Keratinocyte (primary cell): ENCODE measurements around the gene MRPL10. TPM values are rescaled to one million over a fixed set of nuclear protein-coding genes. Genes with fewer than 3 reads are reported as not detected.

Source experiments
- DNase-seq: peaks from one replicate; pipeline ENCODE4 v3.0.0-alpha.2; 2011; ENCODE audit warnings: low read depth, missing footprints, low spot score
- FAIRE-seq: peaks from 2 replicates; lab custom pipeline; 2011; peaks lifted over from hg19 to GRCh38; lab: Jason Lieb, UNC
- H2AFZ ChIP-seq: 2 replicates; pipeline ENCODE4 v1.6.0; 2012; ENCODE audit warnings: low read length, control low read depth, inconsistent platforms; ENCODE audit not compliant: control insufficient read depth
- H3K27ac ChIP-seq: 2 replicates; pipeline ENCODE4 v1.5.1; 2011; ENCODE audit warnings: low read length; ENCODE audit not compliant: control insufficient read depth, insufficient read depth
- H3K27me3 ChIP-seq: 3 replicates; pipeline ENCODE4 v1.6.0; 2011; ENCODE audit warnings: low read length; ENCODE audit not compliant: control insufficient read depth, insufficient read depth; ENCODE audit errors: extremely low read depth
- H3K36me3 ChIP-seq, 2 experiments: 2 replicates in 1 of 2; 3 replicates in 1 of 2; pipeline ENCODE4 v1.5.1; 2011; ENCODE audit warnings: low read length in 2 of 2, mild to moderate bottlenecking in 1 of 2; ENCODE audit not compliant: control insufficient read depth in 2 of 2, insufficient read depth in 2 of 2; ENCODE audit errors: extremely low read depth in 1 of 2
- H3K4me1 ChIP-seq: 3 replicates; pipeline ENCODE4 v1.5.1; 2011; ENCODE audit warnings: low read length; ENCODE audit not compliant: control insufficient read depth, insufficient read depth; ENCODE audit errors: extremely low read depth
- H3K4me2 ChIP-seq: 3 replicates; pipeline ENCODE4 v1.6.0; 2011; ENCODE audit warnings: low read depth, low read length; ENCODE audit not compliant: control insufficient read depth, insufficient read depth; ENCODE audit errors: extremely low read depth
- H3K4me3 ChIP-seq, 3 experiments: fragments of 200-600 bp in 1 of 3; sonication (generic) in 1 of 3; 2 replicates in 2 of 3; 3 replicates in 1 of 3; pipeline ENCODE4 v1.5.1; 2011 to 2016; ENCODE audit warnings: low read length in 3 of 3, mild to moderate bottlenecking in 3 of 3, control low read depth in 2 of 3, inconsistent platforms in 1 of 3, low read depth in 1 of 3, mixed read lengths in 1 of 3, mixed run types in 1 of 3, moderate library complexity in 1 of 3; ENCODE audit not compliant: control insufficient read depth in 2 of 3, insufficient read depth in 2 of 3; ENCODE audit errors: extremely low read depth in 1 of 3
- H3K79me2 ChIP-seq: 2 replicates; pipeline ENCODE4 v1.6.0; 2012; ENCODE audit warnings: low read length; ENCODE audit not compliant: control insufficient read depth, insufficient read depth
- H3K9ac ChIP-seq: 3 replicates; pipeline ENCODE4 v1.6.0; 2011; ENCODE audit warnings: low read length; ENCODE audit not compliant: control insufficient read depth, insufficient read depth; ENCODE audit errors: extremely low read depth
- H3K9me1 ChIP-seq: 3 replicates; pipeline ENCODE4 v1.6.0; 2011; ENCODE audit warnings: low read length; ENCODE audit not compliant: control insufficient read depth, insufficient read depth; ENCODE audit errors: extremely low read depth
- H3K9me3 ChIP-seq: 2 replicates; pipeline ENCODE4 v1.5.1; 2012; ENCODE audit warnings: low read depth, low read length; ENCODE audit not compliant: control insufficient read depth
- H4K20me1 ChIP-seq: 3 replicates; pipeline ENCODE4 v1.6.0; 2011; ENCODE audit warnings: low read length; ENCODE audit not compliant: control insufficient read depth, insufficient read depth; ENCODE audit errors: extremely low read depth
- EZH2 ChIP-seq: IDR thresholded peaks from one replicate; pipeline ENCODE4 v1.6.1; 2012; ENCODE audit warnings: inconsistent platforms, mild to moderate bottlenecking, low read length, moderate library complexity
- dilution Hi-C: fragments of 300-500 bp; cut with MboI; formaldehyde crosslinking; loops from one replicate; pipeline ENCODE4 v1.7.0; 2020; ENCODE audit warnings: low sequenced_read_pairs; ENCODE audit not compliant: extremely low pct_ligation_motif_present
- polyA plus RNA-seq, 5 experiments: library from polyadenylated mRNA; depleted of rRNA in 3 of 5; stranded (reverse) in 3 of 5; stranded (forward) in 1 of 5; unstranded in 1 of 5; fragments of >200 nt; gene quantifications; 1 replicate in 1 of 5; 2 replicates in 3 of 5; 3 replicates in 1 of 5; pipeline versions ENCODE4 v1.2.1 to v1.2.3, GENCODE V29; 2011 to 2012; ENCODE audit warnings: missing spikeins in 2 of 5, low read depth in 1 of 5, low replicate concordance in 1 of 5
- TF ChIP-seq, protein P1 (sequence below), 3 experiments: IDR thresholded peaks in 1 of 3; conservative IDR thresholded peaks in 1 of 3; optimal IDR thresholded peaks in 1 of 3; 2 replicates in 2 of 3; 3 replicates in 1 of 3; pipeline versions ENCODE3 to v1.5.1; 2011; ENCODE audit warnings: low read length in 3 of 3, mild to moderate bottlenecking in 3 of 3, moderate library complexity in 2 of 3, control low read depth in 1 of 3, inconsistent platforms in 1 of 3; ENCODE audit not compliant: insufficient read depth in 2 of 3; ENCODE audit errors: extremely low read depth in 1 of 3

MRPL10 gene
- polyA plus RNA-seq, 1 donor (not counting 4 experiments of a cell fraction or from before 2014, with no cell fraction given): 42.4 TPM

DNA sequence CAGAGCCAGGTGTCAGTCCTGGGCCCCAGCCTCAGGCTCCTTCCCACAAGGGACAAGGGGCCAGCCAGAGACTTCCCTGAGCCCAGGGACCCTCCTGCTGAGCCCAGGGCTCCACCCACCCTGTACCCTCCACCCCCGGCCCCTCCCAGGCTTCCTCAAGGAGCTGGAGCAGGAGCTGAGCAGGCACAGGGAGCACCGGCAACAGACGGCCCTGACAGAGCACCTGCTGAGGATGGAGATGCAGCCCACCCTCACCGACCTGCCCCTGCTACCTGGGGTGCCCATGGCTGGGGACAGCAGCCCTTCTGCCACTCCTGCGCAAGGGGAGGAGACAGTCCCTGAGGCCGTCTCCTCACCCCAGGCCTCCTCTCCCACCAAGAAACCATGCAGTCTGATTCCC is 5.3 kb upstream of the MRPL10 start:
- Histone ChIP-seq H3K9ac (no peak overlapping the region), H3K4me3 (no peak overlapping the region), H3K4me1 (peaks cover 17% of the 10 kb centered on the region), H3K9me1 (no peaks in the 10 kb centered on the region), H2AFZ (no peak overlapping the region), H3K27me3 (no peaks in the 10 kb centered on the region), H3K4me2 (no peak overlapping the region), H3K9me3 (no peaks in the 10 kb centered on the region), H4K20me1 (no peaks in the 10 kb centered on the region), H3K36me3 (peaks cover 0 to 19% of the 10 kb centered on the region in 2 experiments), H3K79me2 (peaks cover 5% of the 10 kb centered on the region), H3K27ac (no peak overlapping the region)
- TF ChIP-seq, protein P1, sequence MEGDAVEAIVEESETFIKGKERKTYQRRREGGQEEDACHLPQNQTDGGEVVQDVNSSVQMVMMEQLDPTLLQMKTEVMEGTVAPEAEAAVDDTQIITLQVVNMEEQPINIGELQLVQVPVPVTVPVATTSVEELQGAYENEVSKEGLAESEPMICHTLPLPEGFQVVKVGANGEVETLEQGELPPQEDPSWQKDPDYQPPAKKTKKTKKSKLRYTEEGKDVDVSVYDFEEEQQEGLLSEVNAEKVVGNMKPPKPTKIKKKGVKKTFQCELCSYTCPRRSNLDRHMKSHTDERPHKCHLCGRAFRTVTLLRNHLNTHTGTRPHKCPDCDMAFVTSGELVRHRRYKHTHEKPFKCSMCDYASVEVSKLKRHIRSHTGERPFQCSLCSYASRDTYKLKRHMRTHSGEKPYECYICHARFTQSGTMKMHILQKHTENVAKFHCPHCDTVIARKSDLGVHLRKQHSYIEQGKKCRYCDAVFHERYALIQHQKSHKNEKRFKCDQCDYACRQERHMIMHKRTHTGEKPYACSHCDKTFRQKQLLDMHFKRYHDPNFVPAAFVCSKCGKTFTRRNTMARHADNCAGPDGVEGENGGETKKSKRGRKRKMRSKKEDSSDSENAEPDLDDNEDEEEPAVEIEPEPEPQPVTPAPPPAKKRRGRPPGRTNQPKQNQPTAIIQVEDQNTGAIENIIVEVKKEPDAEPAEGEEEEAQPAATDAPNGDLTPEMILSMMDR (optimal IDR thresholded peaks at IDR 0.05 in 1 of 3, IDR thresholded peaks at IDR 0.05 in 1 of 3, conservative IDR thresholded peaks at IDR 0.05 in 1 of 3; ENCODE audit: extremely low read depth in 1 of 3, insufficient read depth in 2 of 3, low read length in 3 of 3): no peak
- no peak for TF ChIP-seq EZH2
- FAIRE-seq (no peak), DNase-seq (no peak)
- dilution Hi-C loops: no loop called here

GRCh38 chr17:47834756-47835155 is 3.4 kb upstream of the MRPL10 start:
- Histone ChIP-seq H3K79me2 (peaks cover 16% of the 10 kb centered on the region), H2AFZ (no peak overlapping the region), H3K9ac (no peak overlapping the region), H3K36me3 (peaks cover 0 to 19% of the 10 kb centered on the region in 2 experiments), H3K9me1 (peaks cover 3% of the 10 kb centered on the region), H3K9me3 (no peaks in the 10 kb centered on the region), H4K20me1 (no peaks in the 10 kb centered on the region), H3K27ac (no peak overlapping the region), H3K4me1 (peaks cover 18% of the 10 kb centered on the region), H3K4me3 (no peak overlapping the region), H3K27me3 (no peaks in the 10 kb centered on the region), H3K4me2 (no peak overlapping the region)
- no peak for FAIRE-seq
- no peak for TF ChIP-seq EZH2
- TF ChIP-seq, protein P1 (optimal IDR thresholded peaks at IDR 0.05 in 1 of 3, IDR thresholded peaks at IDR 0.05 in 1 of 3, conservative IDR thresholded peaks at IDR 0.05 in 1 of 3; ENCODE audit: extremely low read depth in 1 of 3, insufficient read depth in 2 of 3, low read length in 3 of 3): no peak
- no peak for DNase-seq
- dilution Hi-C loops: no loop called here
